ENCODE results near the gene SP6. TPM values are rescaled to one million over a fixed set of nuclear protein-coding genes. Genes with fewer than 3 reads are reported as not detected.

SP6 gene
- total RNA-seq, 1 experiment from 2014 or later = 4.6 TPM

- DNase-seq (ENCODE audit: low read depth) = no peak
- in situ Hi-C loops (cut with HindIII; ENCODE audit: low pct_unique_long_range_greater_than_20kb, low sequenced_read_pairs) = no loop called here
Measured at GRCh38 chr17:47864791-47865216, 13.8 kb upstream of the SP6 start.

- peak; percentile 69 for DNase-seq (ENCODE audit: low read depth)
- in situ Hi-C loops (cut with HindIII; ENCODE audit: low pct_unique_long_range_greater_than_20kb, low sequenced_read_pairs) = no loop called here
Measured at GRCh38 chr17:47862621-47863440, 11.9 kb upstream of the SP6 start.

- DNase-seq (ENCODE audit: low read depth) = no peak
- in situ Hi-C loops (cut with HindIII; ENCODE audit: low pct_unique_long_range_greater_than_20kb, low sequenced_read_pairs) = no loop called here
Measured at GRCh38 chr17:47860386-47860785, 9.4 kb upstream of the SP6 start.

DNA sequence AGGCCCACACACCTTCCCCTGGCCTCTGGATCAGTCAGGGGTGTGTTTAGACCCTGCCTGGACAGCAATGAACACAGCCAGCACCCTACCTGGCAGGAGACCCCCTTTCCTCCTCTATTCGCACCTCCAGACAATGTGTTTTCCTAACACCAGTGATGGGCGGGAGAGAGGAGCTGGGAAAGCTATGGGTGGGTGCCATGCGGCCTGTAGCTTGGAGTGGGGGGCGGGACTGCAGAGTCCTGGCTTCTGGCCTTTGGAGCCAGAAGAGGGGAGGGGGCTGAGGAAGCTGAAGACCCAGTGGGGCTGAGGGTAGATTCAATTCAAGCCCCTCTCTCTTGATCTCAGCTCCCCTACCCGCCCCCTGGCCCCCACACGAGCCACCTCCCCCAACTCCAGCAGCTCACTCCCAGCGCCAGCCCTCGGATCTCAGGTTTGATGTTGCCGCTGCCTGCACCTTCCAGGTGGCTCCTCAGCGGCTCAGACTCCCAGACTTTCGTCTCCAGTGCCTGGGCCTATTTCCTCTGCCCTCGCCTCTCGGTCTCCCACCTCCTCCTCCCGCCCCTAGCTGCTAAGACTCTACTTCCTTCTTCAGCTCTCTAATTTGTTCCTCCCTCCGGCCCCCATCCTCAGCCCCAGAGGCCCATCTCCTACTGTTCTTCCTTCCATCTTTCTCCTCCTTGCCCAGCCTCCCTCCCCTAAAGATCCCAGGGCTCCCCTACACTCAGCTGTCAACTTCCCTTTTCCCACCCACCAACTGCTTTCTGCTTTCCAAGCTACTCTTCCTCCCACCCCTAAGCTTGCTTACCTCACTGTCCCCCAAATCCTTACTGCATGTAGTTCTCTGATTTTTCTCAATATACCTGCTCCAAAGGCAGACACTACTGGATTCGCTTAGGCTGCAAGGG is 6.8 kb upstream of the SP6 start:
- in situ Hi-C loops (cut with HindIII; ENCODE audit: low pct_unique_long_range_greater_than_20kb, low sequenced_read_pairs) = no loop called here
- DNase-seq (ENCODE audit: low read depth) = no peak

DNA sequence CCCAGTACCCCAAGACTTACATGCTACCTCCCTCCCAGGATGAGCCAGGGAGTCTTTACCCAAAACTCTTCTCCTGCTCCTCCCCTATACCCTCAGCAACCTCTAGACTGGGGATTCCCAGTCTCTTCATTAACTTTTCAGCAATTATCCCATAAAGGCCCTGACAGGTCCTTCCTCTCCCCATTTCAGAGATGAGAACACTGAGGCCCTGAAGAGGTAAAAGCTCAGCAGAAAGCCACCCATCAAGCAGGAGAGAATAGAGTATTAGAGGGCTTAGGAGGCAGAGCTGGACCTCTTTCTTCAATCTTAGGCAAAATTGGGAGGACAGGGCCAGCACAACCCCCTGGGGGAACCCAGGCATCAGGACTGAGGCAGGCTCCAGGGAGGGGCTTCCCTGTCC is 5.9 kb upstream of the SP6 start:
- DNase-seq (ENCODE audit: low read depth) = no peak
- in situ Hi-C loops (cut with HindIII; ENCODE audit: low pct_unique_long_range_greater_than_20kb, low sequenced_read_pairs) = no loop called here

GRCh38 chr17:47855737-47856136 is 4.8 kb upstream of the SP6 start:
- DNase-seq (ENCODE audit: low read depth) = no peak
- in situ Hi-C loops (cut with HindIII; ENCODE audit: low pct_unique_long_range_greater_than_20kb, low sequenced_read_pairs) = no loop called here

DNA sequence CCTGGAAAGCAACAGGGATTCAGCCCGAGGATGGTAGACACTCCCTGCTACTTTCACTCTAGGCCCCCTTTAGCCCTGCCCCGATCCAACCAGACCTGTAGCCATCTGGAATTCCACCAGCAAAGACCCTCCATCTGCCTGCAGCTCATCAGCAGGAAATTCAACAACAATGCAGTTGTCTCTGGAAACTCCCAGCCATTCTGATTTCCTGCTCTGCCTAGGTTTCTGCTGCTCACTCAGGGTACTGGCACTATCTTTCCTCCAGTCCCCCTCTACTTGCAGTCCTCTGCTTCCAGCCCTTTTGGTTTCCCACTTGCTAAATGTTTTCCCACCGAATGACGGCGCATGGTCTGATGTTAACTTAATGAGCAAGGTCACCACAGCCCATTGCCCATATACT is 2.7 kb upstream of the SP6 start:
- in situ Hi-C loops (cut with HindIII; ENCODE audit: low pct_unique_long_range_greater_than_20kb, low sequenced_read_pairs) = no loop called here
- no peak for DNase-seq (ENCODE audit: low read depth)

DNA sequence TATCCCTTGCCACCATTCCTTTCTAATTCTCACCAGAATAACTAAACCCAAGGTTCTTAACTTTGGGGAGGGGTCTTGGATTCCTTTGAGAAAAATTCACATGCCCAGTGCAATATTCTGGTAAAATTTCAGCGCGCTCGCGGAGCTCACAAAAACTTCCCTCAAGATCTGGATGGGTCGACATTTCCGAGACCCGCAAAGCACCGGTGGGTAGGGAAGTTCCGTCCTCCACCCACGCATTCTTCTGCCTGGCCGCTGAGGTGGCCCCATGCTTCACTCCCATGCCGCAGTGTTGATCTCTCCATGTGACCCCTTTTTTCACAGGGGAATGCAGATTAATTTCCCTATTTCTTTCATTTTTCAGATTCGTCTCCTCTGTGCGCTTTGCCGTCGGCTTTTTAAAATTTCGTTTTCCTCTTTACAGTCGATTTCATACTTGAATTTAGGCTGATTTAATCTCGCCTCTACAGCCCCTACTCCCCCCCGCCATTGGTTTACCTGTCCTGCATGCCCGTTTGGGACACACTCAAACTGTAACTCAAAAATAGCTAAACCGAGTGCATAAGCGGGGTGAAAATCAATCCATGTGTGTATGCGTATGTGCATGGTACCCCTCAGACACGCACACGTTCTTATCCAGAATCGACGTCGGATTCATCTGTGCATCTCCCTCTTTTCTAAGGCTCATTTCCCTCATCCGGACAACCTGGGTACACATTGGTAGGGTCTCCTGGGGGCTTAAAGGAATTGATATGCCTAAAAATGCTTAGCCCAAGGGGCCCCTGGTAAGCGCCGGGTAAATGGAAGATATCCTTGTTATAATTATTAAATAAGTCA is 1.4 kb upstream of the SP6 start:
- no peak for DNase-seq (ENCODE audit: low read depth)
- in situ Hi-C loops (cut with HindIII; ENCODE audit: low pct_unique_long_range_greater_than_20kb, low sequenced_read_pairs) = no loop called here

DNA sequence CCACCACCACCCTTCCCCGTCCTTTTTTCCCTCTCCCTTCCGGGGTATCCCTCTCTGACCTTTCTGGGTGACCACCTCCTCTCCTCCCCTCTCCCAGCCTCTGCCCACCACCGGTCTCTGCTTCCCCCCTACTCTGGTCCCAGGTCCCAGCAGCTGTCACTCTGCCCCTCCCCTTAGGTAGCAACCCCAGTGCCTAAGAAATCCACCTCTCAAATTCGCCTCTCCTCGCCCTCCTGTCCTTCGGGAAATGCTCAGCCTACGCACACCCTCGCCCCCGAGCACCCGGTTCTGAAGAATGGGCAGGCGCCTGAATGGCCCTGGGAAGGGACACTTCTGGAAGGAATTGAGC is 775 bp upstream of the SP6 start:
- DNase-seq (ENCODE audit: low read depth) = no peak
- in situ Hi-C loops (cut with HindIII; ENCODE audit: low pct_unique_long_range_greater_than_20kb, low sequenced_read_pairs) = no loop called here

GRCh38 chr17:47850373-47850691 is 631 bp downstream of the SP6 start:
- in situ Hi-C loops (cut with HindIII; ENCODE audit: low pct_unique_long_range_greater_than_20kb, low sequenced_read_pairs) = no loop called here
- DNase-seq (ENCODE audit: low read depth) = no peak

DNA sequence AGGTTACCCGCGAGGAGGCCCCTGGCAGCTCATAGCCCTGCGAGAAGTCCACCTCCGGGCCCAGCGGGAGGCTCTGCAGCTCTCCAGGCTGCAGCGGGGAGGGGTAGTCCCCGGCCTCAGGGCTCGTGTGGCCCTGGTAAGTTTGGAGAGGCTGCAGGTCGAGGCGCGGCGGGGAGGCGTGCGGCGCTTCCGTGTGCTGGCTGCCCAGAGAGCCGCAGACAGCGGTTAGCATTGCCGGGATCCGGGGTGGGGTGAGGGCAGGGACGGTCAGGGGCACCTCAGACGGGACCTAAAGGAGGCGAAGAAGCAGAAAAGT is 2.8 kb downstream of the SP6 start:
- DNase-seq (ENCODE audit: low read depth) = no peak
- in situ Hi-C loops (cut with HindIII; ENCODE audit: low pct_unique_long_range_greater_than_20kb, low sequenced_read_pairs) = no loop called here

DNA sequence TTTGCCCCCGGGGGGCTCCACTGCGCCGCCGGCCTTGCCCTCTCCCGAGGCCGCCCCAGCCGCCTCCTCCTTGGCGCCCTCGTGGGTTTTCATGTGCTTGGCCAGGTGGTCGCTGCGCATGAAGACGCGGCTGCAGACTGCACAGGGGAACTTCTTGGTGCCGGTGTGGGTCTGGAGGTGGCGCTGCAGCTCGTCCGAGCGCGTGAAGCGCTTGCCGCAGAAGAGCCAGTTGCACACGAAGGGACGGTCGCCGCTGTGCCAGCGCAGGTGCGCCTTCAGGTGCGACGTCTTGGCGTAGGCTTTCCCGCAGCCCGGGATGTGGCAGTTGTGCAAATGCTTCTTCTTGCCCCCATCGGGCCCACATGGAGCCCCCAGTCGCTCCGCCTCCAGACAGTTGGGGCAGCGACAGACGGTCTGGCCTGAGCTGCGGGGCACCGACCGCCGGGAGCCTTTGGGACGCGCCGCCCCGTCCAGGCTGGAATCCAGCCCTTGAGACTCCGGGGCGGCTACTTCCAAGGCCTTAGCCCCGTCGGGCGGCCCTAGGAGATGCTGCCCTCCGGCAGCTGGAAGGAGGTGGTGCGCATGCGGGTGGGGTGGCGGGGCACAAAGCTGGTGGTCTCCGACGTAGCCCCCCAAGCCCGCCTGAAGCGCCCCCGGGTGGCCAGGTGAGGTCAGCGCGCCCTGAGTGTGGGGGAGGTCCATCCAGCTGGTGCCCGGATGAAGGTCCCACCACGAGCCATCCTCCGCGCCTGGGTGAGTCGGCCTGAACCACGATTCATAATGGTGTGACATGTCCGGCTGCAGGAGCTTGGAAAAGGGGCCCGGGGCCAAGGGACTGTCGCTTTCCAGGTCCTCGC is 3.4 kb downstream of the SP6 start:
- no peak for DNase-seq (ENCODE audit: low read depth)

GRCh38 chr17:47846716-47847340 is 4.1 kb downstream of the SP6 start:
- in situ Hi-C loops (cut with HindIII; ENCODE audit: low pct_unique_long_range_greater_than_20kb, low sequenced_read_pairs) = no loop called here
- DNase-seq (ENCODE audit: low read depth) = no peak

More for the DNA sequence above, 3.4 kb downstream of the SP6 start:
- in situ Hi-C loops (cut with HindIII; ENCODE audit: low pct_unique_long_range_greater_than_20kb, low sequenced_read_pairs) = no loop called here

- no peak for DNase-seq (ENCODE audit: low read depth)
- in situ Hi-C loops (cut with HindIII; ENCODE audit: low pct_unique_long_range_greater_than_20kb, low sequenced_read_pairs) = no loop called here
Measured at GRCh38 chr17:47845716-47846075, 5.3 kb downstream of the SP6 start.

DNA sequence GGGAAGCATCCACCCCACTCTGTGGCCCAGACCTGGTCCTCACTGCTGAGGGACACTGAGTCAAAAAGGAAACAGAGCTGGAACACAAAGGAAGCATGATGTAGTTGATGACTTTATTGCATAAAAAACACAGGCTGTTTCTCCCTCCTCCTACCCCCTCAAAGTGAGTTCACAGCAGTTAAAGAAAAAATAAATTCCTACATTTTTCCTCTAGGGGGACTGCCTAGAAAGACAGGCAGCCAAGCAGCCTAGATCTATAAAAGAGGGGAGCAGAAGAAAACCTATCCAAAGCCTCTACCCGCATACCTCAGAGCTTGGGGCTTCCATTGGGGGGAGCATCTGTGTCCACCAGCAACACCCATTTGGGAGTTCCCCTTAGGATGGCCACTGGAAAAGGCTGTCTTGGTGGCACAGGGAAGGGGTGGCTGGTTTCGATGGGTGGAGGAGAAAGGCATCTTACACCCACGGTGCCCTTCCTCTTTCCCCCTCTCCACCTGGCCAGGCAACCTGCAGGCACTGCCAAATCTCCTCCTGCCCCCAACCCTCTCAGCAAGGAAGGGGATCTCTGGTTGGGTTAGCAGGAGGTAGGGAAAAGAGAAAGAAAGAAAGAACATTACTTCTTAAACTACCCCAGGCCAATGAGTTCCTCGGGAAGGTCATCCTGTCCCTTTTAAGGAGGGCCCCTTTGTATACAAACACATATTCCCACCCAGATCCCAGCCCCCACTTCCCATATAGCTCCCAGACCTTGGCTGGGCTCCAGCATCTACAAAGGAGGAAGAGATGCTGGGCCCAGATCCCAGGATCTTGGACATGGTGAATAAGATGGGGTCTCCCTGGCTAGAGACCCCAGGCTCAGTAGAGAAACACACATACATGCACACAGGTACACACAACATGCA is 5.9 kb downstream of the SP6 start:
- no peak for DNase-seq (ENCODE audit: low read depth)
- in situ Hi-C loops (cut with HindIII; ENCODE audit: low pct_unique_long_range_greater_than_20kb, low sequenced_read_pairs) = no loop called here

GRCh38 chr17:47844227-47844626 is 6.7 kb downstream of the SP6 start:
- in situ Hi-C loops (cut with HindIII; ENCODE audit: low pct_unique_long_range_greater_than_20kb, low sequenced_read_pairs) = no loop called here
- no peak for DNase-seq (ENCODE audit: low read depth)

- in situ Hi-C loops (cut with HindIII; ENCODE audit: low pct_unique_long_range_greater_than_20kb, low sequenced_read_pairs) = no loop called here
- DNase-seq (ENCODE audit: low read depth) = no peak
Measured at GRCh38 chr17:47843391-47843730, 7.6 kb downstream of the SP6 start.
